ENCODE data around the gene SNRPF. TPM values are rescaled to one million over a fixed set of nuclear protein-coding genes. Genes with fewer than 3 reads are reported as not detected.

SNRPF gene
- total RNA-seq, 4 donors from 2014 or later = 3.8 to 13.9 (median 4.1) TPM

- no peak for TF ChIP-seq CTCF (IDR thresholded peaks at IDR 0.05; ENCODE audit: low read depth)
Observed at GRCh38 chr12:95908573-95908972, 49.8 kb downstream of the SNRPF start.

- TF ChIP-seq CTCF (IDR thresholded peaks at IDR 0.05; ENCODE audit: low read depth) = no peak
Observed at GRCh38 chr12:95909871-95910270, 51.1 kb downstream of the SNRPF start.

Other genes with a start within 250 kb of the SNRPF start
- gene NTN4, start 68.2 kb upstream of the SNRPF start, total RNA-seq = 10 to 100 TPM; 23.2 to 33.9 (median 31.2) TPM
- gene CCDC38, start 83.7 kb downstream of the SNRPF start, total RNA-seq = not detected
- gene AMDHD1, start 84.4 kb downstream of the SNRPF start, total RNA-seq = 1 to 10 TPM in 2 of 4 donors, under 1 TPM in 1, not detected in 1; 0.98 to 3.2 (median 1.3) TPM
- 1 to 10 TPM in 2 of 4 donors, under 1 TPM in 2; 0.65 to 5.5 (median 1.4) TPM for gene HAL, start 137.4 kb downstream of the SNRPF start, total RNA-seq
- 100 to 1,000 TPM in 1 of 4 donors, 10 to 100 TPM in 3; 43.3 to 156 (median 57.0) TPM for gene LTA4H, start 176.6 kb downstream of the SNRPF start, total RNA-seq

All from subcutaneous adipose tissue (tissue), 4 donors.